HG03565 (cell line): ENCODE measurements around the gene MTMR10.

Experiments used
- ATAC-seq: cut with Tn5 transposase; IDR thresholded peaks from one replicate; pipeline ENCODE4 v1.9.1; 2021; ENCODE audit warnings: mild to moderate bottlenecking, moderate library complexity; ENCODE audit not compliant: unreplicated experiment

MTMR10 gene

DNA sequence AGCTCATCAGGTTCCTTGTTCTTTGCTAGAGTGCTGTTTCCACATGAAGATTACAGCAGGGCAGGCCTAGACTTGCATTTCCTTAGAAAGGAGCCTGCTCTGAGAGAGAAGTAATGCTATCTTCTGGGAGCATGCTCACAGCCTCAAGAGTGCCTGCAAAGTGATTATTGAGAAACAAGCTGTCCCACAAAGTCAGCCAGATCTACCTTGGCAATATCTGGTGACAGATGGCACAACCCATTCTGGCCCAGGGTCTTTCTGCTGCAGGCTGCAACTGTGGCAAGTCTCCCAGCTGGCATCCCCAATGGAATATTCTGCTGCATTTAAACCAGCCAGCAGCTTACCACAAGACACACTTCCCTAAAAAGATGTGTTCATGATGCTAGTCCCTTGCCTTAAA lies 29.3 kb downstream of the MTMR10 start:
- ATAC-seq = no peak

DNA sequence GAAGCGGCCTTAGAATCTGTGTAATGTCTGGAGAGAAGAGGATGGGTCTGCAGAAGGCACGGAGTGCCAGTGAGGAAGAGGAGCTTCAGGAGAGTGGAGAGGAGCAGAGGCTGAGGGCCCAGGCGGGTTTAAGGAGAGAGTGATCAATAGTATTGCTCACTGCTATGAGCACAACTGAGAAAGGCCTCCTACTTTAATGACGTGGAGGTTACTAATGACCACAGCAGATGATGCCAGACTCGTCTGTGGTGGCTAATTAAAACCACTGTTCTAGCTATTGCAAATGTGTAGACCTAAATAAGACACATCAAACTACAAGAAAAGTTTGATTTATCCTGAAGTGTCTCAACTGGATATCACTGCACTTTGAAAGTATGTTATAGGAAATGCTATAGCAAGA lies 33.2 kb downstream of the MTMR10 start:
- ATAC-seq = no peak

DNA sequence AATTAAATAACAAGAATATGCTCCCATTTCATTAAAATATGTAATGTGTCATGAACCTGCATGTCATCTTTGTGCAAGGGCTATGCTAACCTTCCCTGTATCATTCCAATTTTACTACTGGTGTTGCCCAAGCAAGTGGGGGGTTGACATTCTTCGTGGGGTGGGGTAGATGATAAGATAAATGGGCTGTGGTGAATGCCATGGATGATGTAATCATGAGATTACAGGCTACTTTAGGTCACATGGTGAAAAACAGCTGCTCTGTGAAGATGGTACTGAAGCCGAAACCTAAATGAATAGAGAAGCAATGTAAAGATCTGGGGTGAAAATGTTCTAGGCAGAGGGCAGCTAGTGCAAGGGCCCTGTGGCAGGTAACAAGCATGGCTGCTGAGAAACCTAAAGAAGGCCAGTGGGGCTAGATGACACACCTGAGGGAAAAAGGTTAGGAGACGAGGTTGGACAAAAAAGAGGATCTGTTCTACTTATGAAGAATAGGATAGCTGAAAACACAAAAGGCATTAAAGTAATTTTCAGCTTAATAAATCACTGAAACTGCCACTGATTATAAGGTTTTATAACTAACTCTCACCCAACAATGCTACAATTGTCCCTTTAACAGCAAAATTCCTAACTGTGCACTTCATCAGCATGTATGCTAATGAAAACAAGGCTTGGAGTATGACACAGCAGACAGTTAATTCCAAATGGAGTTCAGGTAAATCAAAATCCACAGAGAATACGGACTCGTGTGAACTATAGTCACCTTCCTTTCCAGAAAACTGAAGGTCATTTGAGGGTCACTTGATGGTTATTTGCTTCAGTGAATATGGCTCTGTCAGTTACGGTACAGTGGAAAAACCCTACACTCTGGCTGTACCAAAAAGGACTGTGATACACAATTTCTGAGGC lies 35.0 kb downstream of the MTMR10 start:
- no peak for ATAC-seq

- ATAC-seq = no peak
Observed at GRCh38 chr15:30954674-30955073, 36.8 kb downstream of the MTMR10 start.

- no peak for ATAC-seq
Observed at GRCh38 chr15:30953731-30954378, 37.6 kb downstream of the MTMR10 start.

GRCh38 chr15:30953183-30953582 lies 38.2 kb downstream of the MTMR10 start:
- ATAC-seq = no peak

DNA sequence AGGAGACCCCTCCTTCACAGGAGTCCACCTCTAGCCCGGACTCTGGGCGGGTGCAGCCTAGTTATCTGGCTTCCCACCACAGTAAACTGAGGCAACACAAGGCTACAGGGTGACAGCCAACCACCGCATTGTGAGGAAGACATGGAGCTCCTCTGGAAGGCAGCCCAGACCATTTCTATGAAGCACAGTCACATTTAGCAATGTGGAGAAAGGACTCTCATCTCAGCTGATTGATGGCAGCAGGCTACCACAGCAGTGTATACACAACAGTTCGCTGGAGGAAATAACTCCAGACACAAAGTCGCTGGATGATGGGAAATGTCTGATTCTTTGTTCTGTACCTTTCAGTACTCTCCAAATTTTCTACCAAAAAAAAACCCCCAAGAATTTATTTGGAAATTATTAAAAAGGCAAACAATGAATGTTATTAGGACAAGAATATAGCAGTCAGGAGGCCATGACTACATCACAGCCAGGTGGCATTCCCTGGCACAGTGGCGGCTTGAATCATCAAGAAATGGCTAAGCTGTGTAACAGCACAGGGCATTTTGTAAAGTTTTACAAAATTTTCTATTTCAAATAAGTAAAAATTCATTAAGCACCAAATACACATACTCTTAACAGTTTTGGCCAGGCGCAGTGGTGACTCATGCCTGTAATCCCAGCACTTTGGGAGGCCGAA lies 47.6 kb downstream of the MTMR10 start:
- no peak for ATAC-seq

GRCh38 chr15:30941520-30941919 lies 49.9 kb downstream of the MTMR10 start:
- no peak for ATAC-seq

DNA sequence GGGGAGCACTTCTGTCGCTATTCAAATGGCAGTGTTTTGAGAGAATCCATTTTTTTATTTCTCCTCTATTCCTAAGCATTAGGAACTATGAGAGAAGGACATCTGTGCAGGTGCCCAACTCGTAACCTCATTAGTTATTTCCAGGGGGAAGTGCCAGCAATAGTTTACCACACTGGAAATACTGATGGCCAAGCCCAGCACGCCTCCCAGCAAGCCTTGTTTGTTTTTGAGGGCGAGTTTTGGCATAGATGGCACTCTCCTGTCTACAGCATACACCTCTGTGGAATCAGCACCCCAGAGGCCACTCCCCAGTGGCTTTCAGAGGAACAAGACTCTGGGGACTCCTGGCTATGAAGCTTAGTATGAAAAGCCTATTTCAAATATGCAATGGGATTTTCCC lies 51.1 kb downstream of the MTMR10 start:
- no peak for ATAC-seq

DNA sequence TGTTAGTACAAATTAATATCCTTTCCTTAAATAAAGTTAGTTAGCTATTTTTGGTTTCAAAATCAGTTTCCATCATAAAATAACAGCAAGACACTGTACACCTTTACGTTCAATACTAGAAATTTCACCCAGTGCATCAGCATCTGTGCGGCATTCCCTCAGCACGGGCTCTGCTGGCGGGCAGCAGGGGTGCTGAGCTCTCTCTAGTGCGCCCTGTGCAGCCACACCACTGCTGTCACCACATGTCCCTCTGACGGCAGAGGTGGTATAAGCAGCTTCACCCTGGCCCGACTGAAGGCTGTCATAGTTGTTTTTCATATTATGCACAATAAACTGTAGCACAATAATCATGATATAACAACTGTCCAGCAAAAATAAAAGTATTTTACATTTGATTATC lies 52.3 kb downstream of the MTMR10 start:
- ATAC-seq = no peak

- no peak for ATAC-seq
Observed at GRCh38 chr15:30933293-30933692, 58.1 kb downstream of the MTMR10 start.

GRCh38 chr15:30930422-30930821 lies 61.0 kb downstream of the MTMR10 start:
- ATAC-seq = no peak

GRCh38 chr15:30929982-30930381 lies 61.4 kb downstream of the MTMR10 start:
- no peak for ATAC-seq

DNA sequence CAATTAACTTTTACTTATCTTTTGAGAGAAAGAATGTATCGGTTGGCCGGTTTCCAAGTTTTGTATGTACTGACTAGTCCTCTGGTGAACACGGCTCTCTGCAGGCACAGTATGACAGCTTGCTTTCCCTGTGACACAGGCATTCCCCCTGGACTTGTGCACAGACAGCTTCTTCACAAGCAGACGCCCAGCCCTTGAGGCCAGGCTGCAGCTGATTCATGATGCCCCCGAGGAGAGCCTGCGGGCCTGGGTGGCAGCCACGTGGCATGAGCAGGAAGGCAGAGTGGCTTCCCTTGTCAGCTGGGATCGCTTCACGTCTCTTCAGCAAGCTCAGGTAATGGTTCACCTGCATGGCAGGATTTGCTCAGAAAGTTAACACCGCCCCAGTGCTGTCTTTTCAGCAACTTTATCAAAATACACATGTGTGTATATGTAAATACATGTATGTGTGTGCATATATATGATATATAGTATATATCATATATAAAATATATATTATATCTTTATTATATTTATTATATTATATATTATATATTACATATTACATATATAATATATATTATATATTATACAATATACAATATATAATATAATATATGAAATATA lies 62.3 kb downstream of the MTMR10 start:
- ATAC-seq = no peak

GRCh38 chr15:30928076-30928475 lies 63.4 kb downstream of the MTMR10 start:
- no peak for ATAC-seq

DNA sequence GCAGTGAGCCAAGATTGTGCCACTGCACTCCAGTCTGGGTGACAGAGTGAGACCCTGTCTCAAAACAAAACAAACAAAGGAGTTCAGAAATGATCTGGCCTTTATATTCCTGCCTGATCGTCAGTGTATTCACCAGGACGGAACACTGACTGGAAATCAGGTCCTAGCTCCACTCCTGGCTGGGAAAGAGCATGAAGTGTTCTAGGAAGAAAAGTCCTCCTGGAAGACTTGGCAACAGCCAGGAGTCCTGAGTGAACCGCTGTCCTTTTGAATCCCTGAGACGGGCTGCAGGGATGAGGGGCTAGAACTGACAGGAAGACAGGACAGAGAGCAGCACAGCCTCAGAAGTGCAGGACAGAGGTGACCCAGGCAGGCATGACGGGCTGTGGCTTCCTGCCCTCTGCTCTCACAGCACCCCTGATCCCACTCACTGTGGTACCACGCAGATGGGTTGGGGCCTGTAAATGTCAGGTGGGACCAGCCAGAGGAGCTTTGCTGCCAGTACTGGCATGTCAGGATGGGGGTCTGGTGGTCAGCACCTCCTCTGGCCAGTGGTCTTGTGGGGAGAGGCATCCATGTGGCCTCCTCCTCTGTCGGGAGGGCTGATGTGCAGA lies 64.2 kb downstream of the MTMR10 start:
- no peak for ATAC-seq

GRCh38 chr15:30926161-30926560 lies 65.3 kb downstream of the MTMR10 start:
- no peak for ATAC-seq

- ATAC-seq = no peak
Observed at GRCh38 chr15:30925686-30926085, 65.7 kb downstream of the MTMR10 start.

GRCh38 chr15:30924353-30924752 lies 67.1 kb downstream of the MTMR10 start:
- no peak for ATAC-seq

GRCh38 chr15:30923429-30923828 lies 68.0 kb downstream of the MTMR10 start:
- no peak for ATAC-seq
